D721Med (cell line): ENCODE results near the gene ACTC1.

Experiments
- DNase-seq: peaks from one replicate; pipeline ENCODE4 v3.0.0; 2011; ENCODE audit warnings: low spot score; ENCODE audit not compliant: insufficient read length
- FAIRE-seq: peaks from 2 replicates; lab custom pipeline; 2011; peaks lifted over from hg19 to GRCh38; lab: Jason Lieb, UNC
- CTCF ChIP-seq: IDR thresholded peaks from 2 replicates; pipeline ENCODE4 v1.5.1; 2012; ENCODE audit warnings: mild to moderate bottlenecking, control low read depth; ENCODE audit not compliant: insufficient read depth; ENCODE audit errors: missing control alignments

The ACTC1 gene

DNA sequence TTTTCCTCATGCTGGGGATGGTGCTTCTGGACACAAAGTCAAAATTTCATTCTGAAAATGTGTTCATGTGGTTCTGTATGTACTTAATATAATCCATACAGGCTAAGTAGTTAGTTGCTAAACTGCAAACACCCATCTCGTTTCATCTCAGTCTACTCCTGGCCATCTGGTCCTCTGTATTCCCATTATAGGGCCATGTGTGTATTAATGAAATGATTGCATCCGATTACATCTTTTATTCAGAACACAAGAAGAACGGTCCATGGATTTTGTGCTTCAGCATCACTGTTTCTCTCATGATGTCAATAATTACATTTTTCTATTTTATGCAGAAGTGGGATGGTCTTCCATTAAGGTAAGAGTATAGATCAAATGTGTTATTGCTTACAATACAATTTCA lies 34.4 kb downstream of the ACTC1 start:
- FAIRE-seq (peak; percentile 97), DNase-seq (no peak)
- TF ChIP-seq CTCF = no peak

DNA sequence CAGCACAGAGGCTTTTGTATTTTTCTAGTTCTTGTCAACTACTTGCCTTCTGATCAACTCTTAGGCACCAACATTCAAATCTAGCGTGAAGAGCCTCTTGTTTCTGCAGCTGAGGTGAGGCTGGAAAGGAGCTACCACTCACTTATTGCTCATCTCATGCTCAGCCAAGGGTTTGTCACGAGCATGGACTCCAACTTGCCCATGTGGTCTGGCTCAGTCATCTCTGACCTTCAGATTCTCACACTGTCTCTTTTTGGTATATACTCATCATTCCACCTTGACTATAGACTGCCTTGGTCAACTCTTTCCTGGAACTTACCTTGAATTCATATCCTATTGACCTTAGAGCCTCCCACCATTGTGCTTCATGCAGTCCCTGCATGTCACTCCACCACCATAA lies 35.4 kb downstream of the ACTC1 start:
- no peak for TF ChIP-seq CTCF
- FAIRE-seq (no peak), DNase-seq (no peak)

GRCh38 chr15:34759347-34759746 lies 36.0 kb downstream of the ACTC1 start:
- no peak for DNase-seq
- no peak for FAIRE-seq
- TF ChIP-seq CTCF = no peak

DNA sequence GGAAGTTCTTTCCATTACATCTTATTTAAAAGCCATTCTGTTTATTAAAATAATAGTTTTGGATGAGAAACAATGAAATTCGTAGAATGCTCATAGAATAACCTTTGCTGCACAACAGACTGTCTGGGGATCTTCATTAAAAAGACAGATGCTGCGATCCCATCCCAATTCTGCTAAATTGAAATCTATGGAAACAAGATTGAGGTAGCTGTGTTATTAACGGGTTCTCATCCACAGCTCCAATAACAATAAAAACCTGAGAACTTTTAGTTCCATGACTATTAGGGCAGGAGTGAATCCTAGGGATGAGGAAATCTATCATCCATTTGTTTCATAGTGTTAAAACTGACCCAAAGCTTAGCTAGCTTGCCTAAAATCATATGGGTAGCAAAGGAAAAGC lies 38.1 kb downstream of the ACTC1 start:
- TF ChIP-seq CTCF = no peak
- no peak for FAIRE-seq
- no peak for DNase-seq

GRCh38 chr15:34755419-34755773 lies 40.0 kb downstream of the ACTC1 start:
- FAIRE-seq (no peak), DNase-seq (no peak)
- no peak for TF ChIP-seq CTCF

DNA sequence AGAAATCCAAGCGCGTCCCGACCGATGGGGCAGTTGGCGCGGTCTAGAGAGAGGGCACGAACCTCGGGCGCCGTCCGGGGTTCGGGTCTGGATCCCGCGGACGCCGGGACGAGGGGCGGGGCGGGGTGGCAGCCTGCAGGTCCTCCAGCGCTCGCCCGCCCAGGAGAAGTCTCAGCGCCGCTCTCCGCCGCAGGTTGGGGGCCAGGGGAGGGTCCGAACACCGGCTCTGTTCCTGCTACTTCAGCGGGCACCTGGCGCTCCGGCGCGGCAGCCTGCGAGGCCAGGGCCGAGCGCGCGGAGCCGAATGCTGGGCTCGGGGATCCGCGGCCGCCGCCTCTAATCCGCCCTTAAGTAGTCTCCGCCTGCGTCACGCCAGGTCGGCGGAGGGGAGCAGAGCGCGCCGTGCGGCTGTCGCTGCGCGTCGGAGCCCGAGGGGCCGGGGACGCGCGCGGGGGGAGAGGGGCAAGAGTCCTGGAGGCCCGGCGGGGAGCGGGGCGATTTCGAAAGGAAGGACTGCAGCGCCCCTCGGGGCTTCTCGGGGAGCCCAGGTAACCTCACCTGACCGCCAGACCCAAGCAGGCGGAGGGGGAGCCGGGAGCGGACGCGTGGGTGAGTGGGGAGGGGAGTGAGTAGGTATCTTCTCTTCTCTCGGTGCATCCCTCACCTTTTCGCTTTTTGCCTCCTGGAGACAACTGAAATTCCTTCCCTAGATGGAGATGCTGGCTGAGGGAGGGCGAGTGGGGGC lies 40.5 kb downstream of the ACTC1 start, which contains the start of gene GJD2:
GJD2 (minus strand) TSS at position 325 of the 745 bp plus-strand sequence. CDS start 510 bp downstream, outside the sequence.
- TF ChIP-seq CTCF = no peak
- FAIRE-seq = no peak
- DNase-seq = no peak

- no peak for TF ChIP-seq CTCF
- FAIRE-seq = no peak
- DNase-seq = no peak
Observed at GRCh38 chr15:34754171-34754601, 41.2 kb downstream of the ACTC1 start.
